Measurements from ENCODE around the gene ITFG1.
A peak's percentile ranks its signal among the peaks of the same experiment; 100 is the strongest.
"Not testable (repeated sequence)": the region's sequence is repeated elsewhere in the genome, so short reads cannot be mapped to it uniquely, and the experiment has no call there.

The ITFG1 gene

GRCh38 chr16:47140686-47141085, 320.2 kb downstream of the ITFG1 start:
- no peak overlapping the region for H3K27ac Mint-ChIP-seq
- no peaks in the 10 kb centered on the region for H3K9me3 Mint-ChIP-seq
- peaks cover 34% of the 10 kb centered on the region for H3K27me3 Mint-ChIP-seq
- DNase-seq: no peak
- peaks cover 3% of the 10 kb centered on the region for H3K36me3 Mint-ChIP-seq (ENCODE audit: low read depth)
- H3K4me3 Mint-ChIP-seq: no peak overlapping the region
- peaks cover 50% of the 10 kb centered on the region for H3K4me1 Mint-ChIP-seq (ENCODE audit: low read depth)

GRCh38 chr16:47139561-47140185, 321.2 kb downstream of the ITFG1 start:
- no peak overlapping the region for H3K27ac Mint-ChIP-seq

DNA sequence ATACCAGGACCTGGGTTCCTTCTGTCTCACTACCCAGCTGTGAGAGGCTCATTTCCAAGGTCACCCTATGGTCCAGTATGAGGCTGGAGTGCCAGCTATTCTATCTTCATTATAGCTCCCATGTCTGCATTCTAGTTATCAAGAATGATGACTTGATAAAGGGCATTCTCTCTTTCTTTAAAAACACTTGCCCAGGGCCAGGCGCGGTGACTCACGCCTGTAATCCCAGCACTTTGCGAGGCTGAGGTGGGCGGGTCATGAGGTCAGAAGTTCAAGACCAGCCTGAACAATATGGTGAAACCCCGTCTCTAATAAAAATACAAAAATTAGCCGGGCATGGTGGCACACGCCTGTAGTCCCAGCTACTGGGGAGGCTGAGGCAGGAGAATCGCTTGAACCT, 322.9 kb downstream of the ITFG1 start:
- not testable (repeated sequence) for H3K27ac Mint-ChIP-seq; DNase-seq; H3K36me3 Mint-ChIP-seq (ENCODE audit: low read depth); H3K4me3 Mint-ChIP-seq; H3K9me3 Mint-ChIP-seq
- peaks cover 51% of the 10 kb centered on the region for H3K4me1 Mint-ChIP-seq (ENCODE audit: low read depth)
- peaks cover 19% of the 10 kb centered on the region for H3K27me3 Mint-ChIP-seq

More at GRCh38 chr16:47139561-47140185, 321.2 kb downstream of the ITFG1 start:
- H3K4me1 Mint-ChIP-seq (ENCODE audit: low read depth): peaks cover 52% of the 10 kb centered on the region
- peaks cover 3% of the 10 kb centered on the region for H3K36me3 Mint-ChIP-seq (ENCODE audit: low read depth)
- DNase-seq: no peak
- H3K27me3 Mint-ChIP-seq: peaks cover 24% of the 10 kb centered on the region
- no peaks in the 10 kb centered on the region for H3K9me3 Mint-ChIP-seq
- no peak overlapping the region for H3K4me3 Mint-ChIP-seq

DNA sequence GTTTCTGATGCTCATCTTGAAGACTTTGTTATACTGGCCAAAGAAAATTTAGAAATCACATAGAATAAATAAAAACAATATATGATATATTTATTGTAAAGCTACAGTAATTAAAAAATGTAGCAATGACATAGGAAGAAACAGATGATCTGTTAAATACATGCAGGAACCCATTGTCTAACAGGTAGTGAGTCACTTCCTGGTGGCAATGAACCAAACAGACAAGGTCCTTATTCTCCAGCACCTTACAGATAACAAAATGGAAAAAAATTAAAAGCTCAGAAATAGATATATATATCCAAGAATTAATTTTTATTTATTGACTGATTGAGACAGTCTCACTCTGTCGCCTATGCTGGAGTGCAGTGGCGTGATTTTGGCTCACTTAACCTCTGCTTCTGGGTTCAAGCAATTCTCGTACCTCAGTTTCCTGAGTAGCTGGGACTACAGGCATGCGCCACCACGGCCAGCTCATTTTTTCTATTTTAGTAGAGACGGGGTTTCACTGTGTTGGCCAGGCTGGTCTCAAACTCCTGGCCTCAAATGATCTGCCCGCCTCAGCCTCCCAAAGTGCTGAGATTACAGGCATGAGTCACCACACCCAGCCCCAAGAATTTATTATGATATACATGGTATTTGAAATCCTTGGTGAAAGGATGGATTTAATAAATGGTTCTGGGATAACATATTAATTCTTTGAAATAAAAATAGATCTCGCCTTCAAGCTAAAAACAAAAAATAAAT, 324.6 kb downstream of the ITFG1 start:
- Mint-ChIP-seq H3K36me3 (ENCODE audit: low read depth) (no peaks in the 10 kb centered on the region), H3K9me3 (no peaks in the 10 kb centered on the region), H3K27ac (peak overlapping the region; percentile 74), H3K27me3 (peaks cover 7% of the 10 kb centered on the region), H3K4me1 (ENCODE audit: low read depth) (peaks cover 41% of the 10 kb centered on the region), H3K4me3 (peak overlapping the region; percentile 35)
- no peak for DNase-seq

DNA sequence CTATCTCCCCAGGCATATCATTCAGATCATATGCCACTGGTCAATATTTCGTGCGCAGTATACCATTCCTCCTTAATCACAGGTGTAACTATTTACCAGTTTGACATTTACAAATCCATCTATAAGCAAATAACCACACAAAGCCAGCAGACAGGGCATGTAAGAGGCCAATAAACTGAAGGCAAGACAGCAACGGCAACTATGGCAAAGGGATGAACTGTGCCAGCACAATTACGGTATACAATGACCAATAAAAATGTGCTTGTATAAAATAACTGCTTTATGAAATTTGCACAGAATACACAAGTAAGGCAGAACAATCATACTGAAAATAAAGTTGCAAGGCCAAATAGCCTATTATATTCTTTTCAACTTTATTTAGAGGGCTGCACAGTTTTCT, 326.3 kb downstream of the ITFG1 start:
- H3K4me1 Mint-ChIP-seq (ENCODE audit: low read depth): peaks cover 37% of the 10 kb centered on the region
- H3K4me3 Mint-ChIP-seq: no peak overlapping the region
- H3K36me3 Mint-ChIP-seq (ENCODE audit: low read depth): peaks cover 2% of the 10 kb centered on the region
- no peak overlapping the region for H3K27ac Mint-ChIP-seq
- H3K27me3 Mint-ChIP-seq: no peaks in the 10 kb centered on the region
- no peaks in the 10 kb centered on the region for H3K9me3 Mint-ChIP-seq
- no peak for DNase-seq

DNA sequence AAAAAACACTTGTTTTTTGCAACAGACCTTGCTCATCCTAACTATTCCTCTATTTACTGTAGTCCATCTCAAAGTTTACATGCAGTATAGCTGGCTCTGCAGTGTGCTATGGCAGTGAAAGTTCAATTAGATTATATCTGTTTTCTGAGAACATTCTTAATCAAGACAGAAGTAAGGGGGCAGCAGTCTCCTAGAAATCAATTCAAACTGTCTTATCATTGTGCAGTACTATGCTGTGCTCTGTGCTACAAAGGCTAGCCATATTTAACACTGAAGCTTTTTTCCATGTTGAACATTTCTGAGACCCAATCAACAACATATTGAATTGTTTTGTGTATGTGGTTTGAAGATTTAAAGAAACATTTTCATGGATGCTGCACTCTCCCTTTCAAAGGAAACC, 328.6 kb downstream of the ITFG1 start:
- peaks cover 3% of the 10 kb centered on the region for H3K27me3 Mint-ChIP-seq

GRCh38 chr16:47129755-47130435, 331.0 kb downstream of the ITFG1 start:
- peaks cover 29% of the 10 kb centered on the region for H3K36me3 Mint-ChIP-seq (ENCODE audit: low read depth)
- H3K9me3 Mint-ChIP-seq: no peaks in the 10 kb centered on the region
- H3K27me3 Mint-ChIP-seq: peaks cover 5% of the 10 kb centered on the region
- DNase-seq: no peak
- no peak overlapping the region for H3K4me3 Mint-ChIP-seq
- no peak overlapping the region for H3K27ac Mint-ChIP-seq
- peaks cover 11% of the 10 kb centered on the region for H3K4me1 Mint-ChIP-seq (ENCODE audit: low read depth)

More for the DNA sequence above, 328.6 kb downstream of the ITFG1 start:
- no peak for DNase-seq
- H3K36me3 Mint-ChIP-seq (ENCODE audit: low read depth): peaks cover 14% of the 10 kb centered on the region
- H3K4me1 Mint-ChIP-seq (ENCODE audit: low read depth): peaks cover 19% of the 10 kb centered on the region
- H3K4me3 Mint-ChIP-seq: no peak overlapping the region
- H3K9me3 Mint-ChIP-seq: no peaks in the 10 kb centered on the region
- no peak overlapping the region for H3K27ac Mint-ChIP-seq

GRCh38 chr16:47127541-47127940, 333.3 kb downstream of the ITFG1 start:
- no peak for DNase-seq
- Mint-ChIP-seq H3K27me3 (peaks cover 5% of the 10 kb centered on the region), H3K27ac (no peak overlapping the region), H3K36me3 (ENCODE audit: low read depth) (peaks cover 31% of the 10 kb centered on the region), H3K4me1 (ENCODE audit: low read depth) (peaks cover 7% of the 10 kb centered on the region), H3K4me3 (no peak overlapping the region), H3K9me3 (no peaks in the 10 kb centered on the region)

GRCh38 chr16:47125757-47126156, 335.1 kb downstream of the ITFG1 start:
- DNase-seq: no peak
- Mint-ChIP-seq H3K27me3 (peaks cover 5% of the 10 kb centered on the region), H3K9me3 (no peaks in the 10 kb centered on the region), H3K36me3 (ENCODE audit: low read depth) (peaks cover 45% of the 10 kb centered on the region), H3K27ac (no peak overlapping the region), H3K4me3 (no peak overlapping the region), H3K4me1 (ENCODE audit: low read depth) (peaks cover 6% of the 10 kb centered on the region)

GRCh38 chr16:47113130-47113529, 347.7 kb downstream of the ITFG1 start:
- Mint-ChIP-seq H3K27ac (peak overlapping the region; percentile 0), H3K27me3 (no peaks in the 10 kb centered on the region), H3K36me3 (ENCODE audit: low read depth) (peaks cover 31% of the 10 kb centered on the region), H3K4me1 (ENCODE audit: low read depth) (peaks cover 21% of the 10 kb centered on the region), H3K9me3 (no peaks in the 10 kb centered on the region), H3K4me3 (no peak overlapping the region)
- DNase-seq: no peak

GRCh38 chr16:47110939-47111338, 349.9 kb downstream of the ITFG1 start:
- peaks cover 21% of the 10 kb centered on the region for H3K4me1 Mint-ChIP-seq (ENCODE audit: low read depth)
- no peaks in the 10 kb centered on the region for H3K27me3 Mint-ChIP-seq
- H3K36me3 Mint-ChIP-seq (ENCODE audit: low read depth): peaks cover 30% of the 10 kb centered on the region
- H3K27ac Mint-ChIP-seq: no peak overlapping the region
- H3K4me3 Mint-ChIP-seq: no peak overlapping the region
- no peaks in the 10 kb centered on the region for H3K9me3 Mint-ChIP-seq
- DNase-seq: no peak

GRCh38 chr16:47109361-47109760, 351.5 kb downstream of the ITFG1 start:
- H3K4me1 Mint-ChIP-seq (ENCODE audit: low read depth): peaks cover 13% of the 10 kb centered on the region
- peaks cover 38% of the 10 kb centered on the region for H3K36me3 Mint-ChIP-seq (ENCODE audit: low read depth)
- H3K9me3 Mint-ChIP-seq: peaks cover 3% of the 10 kb centered on the region
- no peak for DNase-seq
- H3K27me3 Mint-ChIP-seq: no peaks in the 10 kb centered on the region
- no peak overlapping the region for H3K27ac Mint-ChIP-seq
- H3K4me3 Mint-ChIP-seq: no peak overlapping the region
